ENCODE data around the gene DHX30. TPM values are rescaled to one million over a fixed set of nuclear protein-coding genes. Genes with fewer than 3 reads are reported as not detected.

Gene DHX30
- total and polyA plus RNA-seq, 9 of the 15 experiments (the other 6 are each of a cell fraction or from before 2014, with no cell fraction given): 12.3 to 158 (median 79.0) TPM

- peak; percentile 79; the same call in 1 of the 2 replicates for TF ChIP-seq GABPB1 (CRISPR knock-in tag; IDR thresholded peaks at IDR 0.05)
- no peak for TF ChIP-seq ZNF445 (CRISPR knock-in tag; IDR thresholded peaks at IDR 0.05; ENCODE audit: low read depth)
- no peak for TF ChIP-seq PRMT5 (CRISPR knock-in tag; IDR thresholded peaks at IDR 0.05)
- no peak for TF ChIP-seq ZNF124 (CRISPR knock-in tag; IDR thresholded peaks at IDR 0.05)
- TF ChIP-seq ZNF79 (CRISPR knock-in tag; IDR thresholded peaks at IDR 0.05; ENCODE audit: low read depth): no peak
- peak; percentile 96 for TF ChIP-seq E2F1 (CRISPR knock-in tag; IDR thresholded peaks at IDR 0.05)
- TF ChIP-seq TAF7 (tag; IDR thresholded peaks at IDR 0.05): peak; percentile 78
- TF ChIP-seq NR2C1 (IDR thresholded peaks at IDR 0.05): no peak
- TF ChIP-seq NR2C1 (tag; IDR thresholded peaks at IDR 0.05): peak; percentile 66
- TF ChIP-seq BHLHE40 (IDR thresholded peaks at IDR 0.05; ENCODE audit: low read length): peak; percentile 54; the same call in 1 of the 2 replicates
- TF ChIP-seq GATAD2A (IDR thresholded peaks at IDR 0.05): 0 out of 2 replicates have a peak, but pooled peaks have one; percentile 43
- TF ChIP-seq KDM5B (IDR thresholded peaks at IDR 0.05; ENCODE audit: insufficient replicate concordance, low read depth, low read length): peak; percentile 92
- peak; percentile 60 for TF ChIP-seq HNRNPH1 (optimal IDR thresholded peaks at IDR 0.05; ENCODE audit: low read depth, low read length)
- peak; percentile 97 for TF ChIP-seq CBX1 (IDR thresholded peaks at IDR 0.05; ENCODE audit: low read depth)
- no peak for TF ChIP-seq CSDE1 (IDR thresholded peaks at IDR 0.05)
- no peak for TF ChIP-seq ZFP30 (CRISPR knock-in tag; IDR thresholded peaks at IDR 0.05; ENCODE audit: borderline replicate concordance)
- no peak for TF ChIP-seq NFIX (CRISPR knock-in tag; IDR thresholded peaks at IDR 0.05; ENCODE audit: low read depth)
- TF ChIP-seq ZFP36 (IDR thresholded peaks at IDR 0.05; ENCODE audit: low read depth, low read length, partially characterized antibody): peak; percentile 18
- TF ChIP-seq BACH1 (tag; IDR thresholded peaks at IDR 0.05): no peak
Observed at GRCh38 chr3:47824541-47825473, 21.9 kb downstream of the DHX30 start (continued).
